NCI-H2227 (cell line): ENCODE data around the gene ARSG.
"Not testable (repeated sequence)": the region's sequence is repeated elsewhere in the genome, so short reads cannot be mapped to it uniquely, and the experiment has no call there.

Source experiments
- DNase-seq: peaks from one replicate; lab custom pipeline; 2025; ENCODE audit not compliant: unreplicated experiment; lab: John Stamatoyannopoulos, UW

ARSG gene

GRCh38 chr17:68276339-68276738 is 15.0 kb upstream of the ARSG start:
- DNase-seq = not testable (repeated sequence)

DNA sequence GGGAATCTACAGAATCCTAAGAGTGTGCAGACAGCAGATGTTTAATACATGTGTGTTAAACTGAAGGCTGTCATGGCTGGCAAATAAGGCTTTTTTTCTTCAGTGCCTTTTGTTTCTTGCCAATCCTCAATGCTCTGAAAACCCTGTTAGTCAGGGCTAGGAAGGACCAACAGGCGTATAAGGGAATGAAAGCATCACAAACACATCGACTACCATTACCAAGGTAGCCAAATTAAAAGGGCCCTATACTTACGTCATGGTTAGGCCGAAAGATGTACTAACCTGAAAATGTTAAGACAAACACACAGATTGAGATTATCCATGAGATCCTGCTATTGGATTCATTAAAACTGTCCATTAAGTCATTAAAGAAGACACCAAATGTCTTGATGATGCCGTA is 13.5 kb upstream of the ARSG start:
- no peak for DNase-seq

DNA sequence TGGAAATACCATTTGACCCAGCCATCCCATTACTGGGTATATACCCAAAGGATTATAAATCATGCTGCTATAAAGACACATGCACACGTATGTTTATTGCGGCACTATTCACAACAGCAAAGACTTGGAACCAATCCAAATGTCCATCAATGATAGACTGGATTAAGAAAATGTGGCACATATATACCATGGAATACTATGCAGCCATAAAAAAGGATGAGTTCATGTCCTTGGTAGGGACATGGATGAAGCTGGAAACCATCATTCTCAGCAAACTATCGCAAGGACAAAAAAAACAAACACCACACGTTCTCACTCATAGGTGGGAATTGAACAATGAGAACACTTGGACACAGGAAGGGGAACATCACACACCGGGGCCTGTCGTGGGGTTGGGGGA is 9.3 kb upstream of the ARSG start:
- not testable (repeated sequence) for DNase-seq

DNA sequence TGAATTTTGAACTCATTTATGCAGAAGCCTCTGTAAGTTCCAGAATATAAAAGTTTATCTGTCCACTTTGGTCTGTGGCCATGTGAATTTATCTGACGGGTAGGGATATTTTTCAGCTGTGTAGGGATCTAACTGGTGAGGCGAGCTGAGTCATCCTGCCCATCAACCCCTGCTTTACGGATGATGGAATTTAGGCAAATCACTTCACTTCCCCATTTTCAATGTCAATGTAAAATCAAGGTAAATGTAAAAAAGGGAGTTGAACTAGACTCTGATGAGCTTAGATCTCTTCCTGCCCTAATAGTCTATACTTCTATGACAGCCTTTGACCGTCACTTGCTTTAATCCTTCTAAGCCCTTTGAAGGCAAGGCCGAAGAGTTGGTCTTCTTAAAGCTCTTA is 2.9 kb upstream of the ARSG start:
- DNase-seq = no peak

GRCh38 chr17:68288804-68289203 is 2.5 kb upstream of the ARSG start:
- DNase-seq = no peak

GRCh38 chr17:68289473-68289872 is 1.8 kb upstream of the ARSG start:
- no peak for DNase-seq

DNA sequence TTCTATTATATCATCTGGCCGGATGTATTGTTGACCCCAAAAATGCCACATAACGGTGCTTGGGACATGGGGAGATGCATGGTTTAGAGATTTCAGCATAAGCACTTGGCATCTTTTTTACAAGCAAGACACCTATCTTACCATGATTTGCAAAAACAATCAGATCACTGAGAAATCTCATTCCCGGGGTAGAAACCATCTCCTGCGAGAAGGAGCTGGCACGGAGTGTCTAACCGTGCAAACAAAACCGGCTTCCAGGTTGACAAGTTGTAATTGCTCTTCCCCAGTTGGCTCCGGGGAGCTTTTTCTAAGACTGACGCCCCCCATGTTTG is 1.4 kb upstream of the ARSG start:
- DNase-seq = no peak

GRCh38 chr17:68290268-68290954 is 884 bp upstream of the ARSG start:
- peak; percentile 42 for DNase-seq

DNA sequence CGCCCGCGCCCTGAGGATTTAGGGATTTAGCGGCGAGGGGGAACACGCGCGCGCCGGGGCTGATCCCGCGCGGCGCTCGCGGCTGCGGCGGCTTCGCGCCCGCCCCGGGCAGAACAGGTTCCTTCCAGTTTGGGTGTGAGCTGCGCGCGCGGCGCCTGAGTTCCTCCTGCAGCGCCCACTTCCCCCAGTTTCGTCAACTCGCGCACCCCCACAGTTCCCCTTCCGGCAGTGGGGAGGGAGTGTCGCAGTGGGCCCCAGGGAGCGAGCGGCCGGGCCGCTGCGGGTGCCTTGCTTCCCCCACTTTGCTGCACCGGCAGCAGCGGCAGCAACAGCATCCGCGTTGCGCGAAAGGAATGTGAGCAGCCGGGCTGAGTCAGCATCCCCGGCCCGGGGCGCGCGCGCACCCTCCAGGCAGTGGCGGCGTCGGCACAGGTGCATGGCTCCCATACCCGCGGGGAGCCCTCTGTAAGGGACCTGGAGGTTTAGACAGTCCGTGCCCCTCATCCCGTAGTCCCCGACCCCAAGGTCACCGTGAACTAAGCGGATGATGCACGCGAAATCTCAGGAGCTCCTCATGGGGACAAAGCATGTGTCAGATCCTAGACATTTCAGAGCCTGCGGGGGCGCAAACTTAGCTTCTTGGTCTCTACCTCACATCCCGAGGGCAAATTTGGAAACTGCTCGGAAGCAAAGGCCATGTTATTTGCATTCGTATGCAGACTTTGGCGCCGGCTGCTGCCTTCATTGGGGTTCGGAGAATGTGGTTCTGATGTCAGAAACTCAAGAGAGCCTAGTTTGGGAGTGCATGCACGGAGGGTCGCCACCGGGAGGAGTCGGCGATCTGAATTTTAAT is 767 bp downstream of the ARSG start:
- peak; percentile 68 for DNase-seq

DNA sequence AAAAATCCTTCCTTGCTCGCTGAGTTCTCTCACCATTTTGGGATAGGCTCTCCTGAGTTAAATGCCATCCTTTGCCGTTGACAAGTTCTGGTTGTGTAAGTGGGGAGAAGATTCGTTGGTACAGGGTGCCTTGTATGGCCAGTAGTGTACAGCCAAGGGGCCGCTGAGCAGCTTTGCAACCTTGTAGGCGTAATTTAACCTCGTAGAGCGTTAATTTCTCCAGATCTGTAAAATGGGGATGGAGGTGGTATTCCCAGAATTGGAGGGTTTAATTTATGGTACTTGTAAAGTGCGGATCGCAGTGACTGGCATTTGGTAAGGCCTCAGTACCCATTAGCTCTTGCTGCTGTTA is 1.4 kb downstream of the ARSG start:
- DNase-seq = no peak

GRCh38 chr17:68293490-68294195 is 2.3 kb downstream of the ARSG start:
- DNase-seq = no peak

DNA sequence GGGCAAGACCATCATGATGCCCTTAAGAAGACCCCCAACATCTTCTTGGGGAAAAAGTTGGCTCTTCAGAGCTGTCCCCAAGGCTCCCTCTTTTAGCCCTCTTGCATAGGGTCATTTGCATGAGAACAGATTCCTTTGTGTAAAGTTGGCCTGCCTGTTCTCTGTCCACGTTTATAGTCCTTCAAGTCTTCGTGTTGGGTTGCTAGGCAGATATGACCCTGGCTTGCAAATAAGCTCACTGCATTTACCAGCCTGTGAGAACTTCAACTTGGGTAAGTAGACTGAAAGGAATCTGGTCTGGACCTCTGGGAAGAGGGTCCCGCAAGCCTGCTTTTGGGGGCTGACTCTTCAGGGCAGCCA is 2.9 kb downstream of the ARSG start:
- DNase-seq = no peak

DNA sequence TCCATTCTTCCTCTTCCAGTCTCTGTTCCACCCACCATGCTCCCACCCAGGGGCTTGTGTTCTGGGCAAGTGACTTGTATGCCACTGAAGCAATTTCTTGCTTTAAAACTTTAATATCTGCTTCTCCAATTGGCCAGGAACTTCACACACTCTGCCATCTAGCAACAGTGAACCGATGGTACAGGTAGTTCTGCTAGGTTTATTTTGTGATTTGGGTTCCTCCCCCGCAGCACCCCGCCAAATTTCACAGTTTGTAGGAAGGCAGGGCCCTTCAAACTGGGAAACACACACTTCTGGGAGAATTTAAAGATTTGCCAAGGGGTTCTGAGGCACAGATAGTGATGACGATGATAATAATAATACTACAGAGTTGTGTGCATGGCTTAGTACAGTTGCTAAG is 3.3 kb downstream of the ARSG start:
- DNase-seq = no peak

DNA sequence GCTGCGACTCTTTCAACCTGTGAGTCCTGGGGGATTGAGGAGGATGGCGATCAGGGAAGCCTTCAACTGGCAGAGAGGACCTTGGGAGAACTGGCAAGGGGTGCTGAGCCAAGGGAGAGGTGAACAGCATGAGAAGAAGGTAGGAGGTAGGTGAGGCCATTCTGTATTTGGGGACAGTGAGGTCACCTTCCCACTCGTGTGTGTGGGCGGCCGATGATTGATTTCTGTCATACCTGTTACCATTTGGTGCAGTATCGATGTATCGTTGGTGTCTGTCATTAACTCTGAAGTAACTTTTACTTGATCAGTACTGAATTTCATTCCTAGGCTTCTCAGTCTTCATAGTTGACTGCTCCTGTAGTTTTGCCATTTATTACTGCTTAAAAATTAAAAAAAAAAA is 3.8 kb downstream of the ARSG start:
- no peak for DNase-seq

DNA sequence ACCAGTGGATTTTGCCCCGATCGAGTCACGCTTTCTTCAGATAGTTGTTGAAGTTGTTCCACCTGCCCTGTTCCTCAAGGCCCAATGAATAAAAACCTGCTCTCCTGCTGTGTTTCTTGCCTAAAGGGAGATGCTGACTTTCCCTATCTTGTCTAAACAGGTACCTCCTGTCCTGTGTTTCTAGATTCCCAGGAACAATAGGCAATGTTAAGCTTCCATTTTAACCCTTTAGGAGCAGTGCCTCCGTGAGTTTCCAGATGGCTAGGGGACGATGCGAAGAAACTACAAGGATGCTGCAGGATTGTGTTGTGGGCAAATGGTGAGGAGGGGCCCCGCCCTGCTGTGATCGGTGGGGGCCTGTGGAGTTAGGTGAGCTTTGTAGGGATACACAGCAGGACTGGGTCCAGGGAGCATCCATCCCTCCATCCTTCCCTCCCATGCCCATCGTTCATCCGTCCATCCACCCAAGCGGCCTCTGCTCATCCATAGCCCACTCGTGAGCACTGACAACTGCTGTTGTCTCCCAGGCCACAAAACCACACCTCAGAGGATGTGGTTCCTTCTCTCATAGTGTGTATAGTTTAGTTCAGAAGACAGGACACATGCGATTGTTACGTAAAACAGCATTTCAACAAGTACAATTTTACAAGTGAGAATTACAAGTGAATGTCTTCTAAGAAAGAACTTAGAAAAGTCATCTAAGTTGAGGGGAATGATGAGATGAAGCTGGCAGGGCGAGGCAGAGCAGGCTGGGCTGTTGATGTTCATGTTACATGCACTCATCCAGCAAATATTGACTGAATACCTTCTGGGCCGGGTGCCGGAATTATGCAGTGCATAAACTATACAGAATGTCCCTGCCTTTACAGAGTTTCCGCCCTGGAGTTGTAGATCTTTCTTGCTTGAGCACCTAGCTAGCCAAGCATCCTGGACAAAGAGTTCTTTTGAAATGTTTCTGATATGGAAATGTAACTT is 5.2 kb downstream of the ARSG start:
- DNase-seq = no peak

GRCh38 chr17:68297195-68297594 is 5.9 kb downstream of the ARSG start:
- no peak for DNase-seq

DNA sequence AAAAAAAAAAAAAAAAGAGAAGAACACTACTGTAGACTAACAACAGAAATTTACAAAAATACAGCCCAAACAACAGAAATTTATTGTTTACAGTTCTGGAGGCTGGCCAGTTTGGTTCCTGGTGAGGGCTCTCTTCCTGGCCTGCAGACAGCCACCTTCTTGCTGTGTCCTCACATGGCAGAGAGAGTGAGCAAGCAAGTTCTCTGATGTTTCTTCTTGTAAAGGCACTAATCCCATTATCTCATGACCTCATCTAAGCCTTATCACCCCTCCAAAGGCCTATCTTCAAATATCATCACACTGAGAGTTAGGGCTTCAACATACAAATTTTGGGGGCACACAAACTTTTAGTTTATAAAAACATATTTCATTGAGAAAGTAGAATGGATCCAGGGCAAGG is 7.3 kb downstream of the ARSG start:
- DNase-seq = no peak

DNA sequence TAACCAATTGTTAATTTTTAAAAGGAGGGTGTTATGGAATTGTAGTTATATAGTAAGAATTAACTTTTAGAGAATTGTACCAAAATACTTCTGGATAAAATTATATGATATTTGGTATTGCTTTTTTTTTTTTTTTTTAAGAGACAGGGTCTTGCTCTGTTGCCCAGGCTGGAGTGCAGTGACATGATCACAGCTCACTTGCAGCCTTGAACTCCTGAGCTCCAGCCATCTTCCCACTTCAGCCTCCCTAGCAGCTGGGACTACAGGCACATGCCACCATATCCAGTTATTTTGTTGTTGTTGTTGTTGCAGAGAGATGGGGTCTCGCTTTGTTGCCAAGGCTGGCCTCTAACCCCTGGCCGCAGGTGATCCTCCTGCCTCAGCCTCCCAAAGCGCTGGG is 8.5 kb downstream of the ARSG start:
- DNase-seq = no peak

DNA sequence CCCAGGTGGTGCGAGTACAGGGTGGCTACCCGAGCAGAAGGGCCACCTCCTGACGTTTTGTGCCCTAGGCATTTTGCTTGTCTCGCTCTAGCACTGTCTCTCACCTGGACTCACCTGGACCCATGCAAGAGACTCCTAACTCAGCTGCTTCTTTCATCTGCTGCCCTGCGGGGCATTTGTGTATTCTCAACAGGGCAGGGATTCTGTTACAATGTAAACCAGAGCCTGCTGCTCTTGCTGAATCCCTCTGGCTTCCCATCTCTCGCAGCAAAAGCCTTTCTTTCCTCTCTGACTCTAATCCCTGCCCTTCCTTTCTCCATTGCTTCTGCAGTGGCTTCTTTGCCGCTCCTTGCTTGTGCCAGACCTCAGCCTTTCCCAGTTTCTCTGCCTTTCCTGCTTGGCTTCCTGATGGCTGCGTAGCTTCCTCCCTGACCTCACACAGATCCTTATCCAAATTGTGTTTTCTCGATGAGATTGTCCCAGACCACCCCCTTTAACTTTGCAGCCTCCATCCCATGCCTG is 10.2 kb downstream of the ARSG start:
- DNase-seq = no peak

DNA sequence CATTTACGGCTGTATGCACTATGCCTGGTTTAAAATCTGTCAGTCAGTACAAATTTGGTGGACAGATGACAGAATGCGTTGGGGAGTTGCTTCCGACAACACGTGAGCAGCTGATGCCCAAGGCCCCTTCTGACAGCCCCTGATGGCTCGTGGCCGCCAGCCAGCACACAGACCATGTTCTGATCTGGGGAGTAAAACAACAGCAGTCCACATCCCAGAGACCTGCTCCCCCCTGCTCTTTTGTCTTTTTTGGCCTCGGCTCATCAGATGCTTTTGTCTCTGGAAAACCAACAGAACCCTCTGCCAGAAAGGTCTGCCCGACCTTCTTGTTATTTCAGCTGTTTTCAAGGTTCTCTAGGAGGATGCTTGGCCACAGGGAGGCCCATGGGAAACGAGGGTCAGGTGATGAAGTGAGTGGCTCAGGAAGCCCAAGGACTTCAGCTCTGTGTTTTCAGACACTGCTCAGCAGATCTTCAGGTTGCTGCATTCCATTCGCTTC is 10.8 kb downstream of the ARSG start:
- no peak for DNase-seq

GRCh38 chr17:68302666-68303065 is 11.4 kb downstream of the ARSG start:
- no peak for DNase-seq
